GM12875 (cell line): ENCODE measurements around the gene HSD11B2.

Experiments used
- H3K4me3 ChIP-seq: one replicate; pipeline ENCODE4 v1.5.1; 2011; ENCODE audit warnings: low read depth, low read length, control low read depth
- CTCF ChIP-seq: IDR thresholded peaks from 2 replicates; pipeline ENCODE4 v1.5.1; 2011; ENCODE audit warnings: low read depth, mild to moderate bottlenecking, control low read depth, inconsistent platforms, low read length, moderate library complexity, borderline replicate concordance; ENCODE audit not compliant: insufficient read depth

Gene HSD11B2

GRCh38 chr16:67388591-67388990 lies 42.3 kb upstream of the HSD11B2 start:
- TF ChIP-seq CTCF: no peak

GRCh38 chr16:67389911-67390815 lies 40.8 kb upstream of the HSD11B2 start:
- no peak overlapping the region for H3K4me3 ChIP-seq
- TF ChIP-seq CTCF: no peak

More at GRCh38 chr16:67388591-67388990, 42.3 kb upstream of the HSD11B2 start:
- H3K4me3 ChIP-seq: no peak overlapping the region

- H3K4me3 ChIP-seq: no peak overlapping the region
- no peak for TF ChIP-seq CTCF
These were observed 40.0 kb upstream of the HSD11B2 start for GRCh38 chr16:67390816-67391423.

GRCh38 chr16:67391424-67392300 lies 39.3 kb upstream of the HSD11B2 start:
- no peak overlapping the region for H3K4me3 ChIP-seq
- TF ChIP-seq CTCF: no peak

- H3K4me3 ChIP-seq: no peak overlapping the region
- TF ChIP-seq CTCF: no peak
These were observed 38.4 kb upstream of the HSD11B2 start for GRCh38 chr16:67392301-67393059.

- H3K4me3 ChIP-seq: no peak within 1 kb of the TSS
- TF ChIP-seq CTCF: 0 out of 2 replicates have a peak, but pooled peaks have one; percentile 6
These were observed 37.7 kb upstream of the HSD11B2 start, which contains the start of gene TPPP3 for GRCh38 chr16:67393111-67393787. Gene TPPP3, minus strand, starts transcription at chr16:67393498. Its CDS starts 2,387 bp downstream, at chr16:67391111.
